GM10266 (cell line): ENCODE measurements around the gene ZNF607.
"Not testable (repeated sequence)": the region's sequence is repeated elsewhere in the genome, so short reads cannot be mapped to it uniquely, and the experiment has no call there.

Experiments used
- DNase-seq: peaks from one replicate; pipeline ENCODE4 v3.0.0; 2012; ENCODE audit errors: extremely low spot score
- CTCF ChIP-seq: IDR thresholded peaks from 2 replicates; pipeline ENCODE4 v1.5.1; 2012; ENCODE audit warnings: mild to moderate bottlenecking, low read depth; ENCODE audit not compliant: control insufficient read depth, insufficient read depth; ENCODE audit errors: missing control alignments

The ZNF607 gene

DNA sequence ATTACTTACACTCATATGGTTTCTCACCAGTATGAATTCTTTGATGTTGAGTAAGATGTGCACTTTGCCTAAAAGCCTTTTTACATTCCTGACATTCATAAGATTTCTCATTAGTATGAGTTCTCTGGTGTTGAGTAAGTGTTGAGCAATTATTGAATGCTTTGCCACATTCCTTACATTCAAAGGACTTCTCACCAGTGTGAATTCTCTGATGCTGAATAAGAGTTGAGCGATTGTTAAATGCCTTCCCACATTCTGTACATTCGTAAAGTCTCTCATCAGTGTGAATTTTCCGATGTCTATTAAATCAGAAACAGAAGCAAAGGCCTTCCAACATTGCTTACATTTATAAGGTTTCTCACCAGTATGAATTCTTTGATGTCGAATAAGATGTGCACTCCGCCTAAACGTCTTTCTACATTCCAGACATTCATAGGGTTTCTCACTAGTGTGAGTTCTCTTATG lies 50.1 kb downstream of the ZNF607 start:
- DNase-seq: no peak
- no peak for TF ChIP-seq CTCF

DNA sequence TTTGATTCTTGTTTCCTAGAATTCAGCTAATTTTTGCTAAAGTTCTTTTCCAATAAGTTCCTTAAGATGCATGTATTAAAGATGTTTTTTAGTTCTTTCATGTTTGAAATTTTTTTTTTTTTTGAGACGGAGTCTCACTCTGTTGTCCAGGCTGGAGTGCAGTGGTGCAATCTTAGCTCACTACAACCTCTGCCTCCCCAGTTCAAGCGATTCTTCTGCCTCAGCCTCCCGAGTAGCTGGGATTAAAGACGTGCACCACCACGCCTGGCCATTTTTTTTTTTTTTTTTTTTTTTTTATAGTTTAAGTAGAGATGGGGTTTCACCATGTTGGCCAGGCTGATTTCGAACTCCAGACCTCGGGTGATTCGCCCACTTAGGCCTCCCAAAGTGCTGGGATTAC lies 62.4 kb downstream of the ZNF607 start:
- DNase-seq: not testable (repeated sequence)

- TF ChIP-seq CTCF: no peak
- DNase-seq: peak; percentile 81
Observed at GRCh38 chr19:37655689-37656371, 63.7 kb downstream of the ZNF607 start.

GRCh38 chr19:37655301-37655688 lies 64.3 kb downstream of the ZNF607 start, which contains the start of gene ZFP30:
Gene ZFP30 (minus strand): TSS chr19:37655465. CDS start chr19:37647822, 7,643 bp downstream.
- peak; percentile 82 for DNase-seq
- TF ChIP-seq CTCF: no peak

DNA sequence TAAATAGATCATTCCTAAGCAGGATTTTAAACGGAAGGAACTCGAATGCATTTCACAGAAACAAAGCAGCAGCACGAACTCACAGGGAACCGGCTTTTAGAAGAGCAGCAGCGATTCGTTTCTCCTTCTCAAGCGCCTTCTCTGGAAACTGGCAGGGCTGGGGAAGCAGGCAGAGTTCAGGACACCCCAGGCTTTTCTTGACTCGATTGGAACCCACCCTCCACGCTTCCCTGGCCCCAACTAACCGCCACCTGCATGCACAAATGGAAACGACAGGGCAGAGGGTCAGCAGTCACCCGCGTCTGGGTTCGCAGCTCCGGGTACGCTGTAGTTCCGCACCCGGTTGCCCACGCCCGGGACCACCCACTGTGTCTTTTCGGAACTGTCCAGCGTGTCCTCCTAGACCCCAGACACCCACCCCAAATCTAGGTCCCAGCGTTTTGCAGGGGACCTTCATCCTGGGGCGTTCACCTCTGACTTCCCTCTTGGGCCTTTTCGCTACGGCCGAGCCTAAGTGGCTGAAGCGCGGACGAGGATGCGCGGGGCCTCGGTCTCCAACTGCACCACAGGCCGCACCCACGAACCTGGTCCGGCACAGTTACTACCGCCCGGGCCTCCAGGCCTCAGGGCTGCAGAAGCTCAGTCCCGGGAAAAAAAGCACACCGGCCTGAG lies 64.8 kb downstream of the ZNF607 start:
- TF ChIP-seq CTCF: no peak
- peak; percentile 54 for DNase-seq

DNA sequence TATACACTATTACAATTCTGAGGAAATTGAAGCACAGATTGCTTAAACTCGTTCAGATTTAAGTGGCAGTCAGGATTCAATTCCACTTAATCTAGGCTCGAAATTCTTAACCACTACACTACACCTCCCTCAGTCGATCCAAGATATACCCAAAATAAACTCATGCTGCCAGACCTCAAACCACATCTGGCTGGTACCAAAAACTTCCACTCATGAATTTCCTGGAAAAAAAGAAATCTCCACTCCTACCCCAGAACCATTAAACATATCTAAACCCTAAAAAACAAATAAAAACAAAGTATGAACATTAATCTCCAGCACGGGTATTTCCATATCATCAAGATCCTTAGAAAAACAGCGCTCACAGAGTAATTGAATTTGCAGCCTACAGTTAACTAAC lies 65.4 kb downstream of the ZNF607 start:
- DNase-seq: no peak
- TF ChIP-seq CTCF: no peak
